B cell (primary cell): Measurements from ENCODE around the gene UBE4A. TPM values are rescaled to one million over a fixed set of nuclear protein-coding genes. Genes with fewer than 3 reads are reported as not detected.

ENCODE experiments used
- ATAC-seq: fragments of 200-7000 bp; cut with Tn5 transposase; one replicate; pipeline ENCODE4 v1.10.0; 2021; ENCODE audit warnings: low read depth, mild to moderate bottlenecking, moderate number of reproducible peaks, moderate library complexity
- CTCF ChIA-PET: fragments of 350-600 bp; sonication (Branson Sonifier 250); formaldehyde crosslinking; loops from one replicate; lab custom pipeline; 2021; ENCODE audit warnings: antibody characterized with exemption, inconsistent platforms; lab: Charles Lee
- POLR2A ChIA-PET: fragments of 350-600 bp; sonication (Branson Sonifier 250); formaldehyde crosslinking; loops from one replicate; lab custom pipeline; 2021; ENCODE audit warnings: antibody characterized with exemption; lab: Charles Lee
- DNase-seq: peaks from one replicate; pipeline ENCODE4 v3.0.0; 2013
- H2AFZ ChIP-seq: 2 replicates; pipeline ENCODE4 v1.6.1; 2012; ENCODE audit warnings: mild to moderate bottlenecking, low read depth, low read length; ENCODE audit not compliant: insufficient read depth, poor library complexity, severe bottlenecking
- H3K27ac ChIP-seq, 2 donors: 1 replicate in 1 of 2; 2 replicates in 1 of 2; pipeline ENCODE4 v1.5.1; 2012 to 2013; ENCODE audit warnings: low read length in 2 of 2, mild to moderate bottlenecking in 2 of 2, moderate library complexity in 1 of 2
- H3K27me3 ChIP-seq, 4 experiments: fragments of 200-600 bp in 1 of 4; sonication (generic) in 1 of 4; replicated peaks in 1 of 4; 1 replicate in 2 of 4; 2 replicates in 2 of 4; pipeline versions ENCODE4 v1.6.1 to v1.7.0; 2013 to 2016; ENCODE audit warnings: low read length in 3 of 4, mild to moderate bottlenecking in 2 of 4, mixed read lengths in 1 of 4, moderate library complexity in 1 of 4; ENCODE audit not compliant: insufficient read depth in 4 of 4, control insufficient read depth in 3 of 4; ENCODE audit errors: control extremely low read depth in 1 of 4
- H3K36me3 ChIP-seq, 2 experiments: replicated peaks in 1 of 2; 1 replicate in 1 of 2; 2 replicates in 1 of 2; pipeline versions ENCODE4 v1.6.1 to v1.7.1; 2013; ENCODE audit warnings: low read length in 1 of 2; ENCODE audit not compliant: insufficient read depth in 2 of 2, control insufficient read depth in 1 of 2; ENCODE audit errors: control extremely low read depth in 1 of 2, extremely low read depth in 1 of 2
- H3K4me1 ChIP-seq, 2 donors: fragments of 200-600 bp in 1 of 2; sonication (generic) in 1 of 2; 1 replicate in 1 of 2; 2 replicates in 1 of 2; pipeline versions ENCODE4 v1.5.1 to v1.6.1; 2013 to 2017; ENCODE audit warnings: low read length in 2 of 2; ENCODE audit not compliant: control insufficient read depth in 2 of 2, insufficient read depth in 2 of 2
- H3K4me2 ChIP-seq: replicated peaks from 2 replicates; pipeline ENCODE3; 2012; ENCODE audit warnings: mild to moderate bottlenecking, low read depth, low read length; ENCODE audit not compliant: poor library complexity, severe bottlenecking
- H3K4me3 ChIP-seq, 5 experiments: fragments of 200-600 bp in 1 of 5; sonication (generic) in 1 of 5; 1 replicate in 3 of 5; 2 replicates in 2 of 5; pipeline versions ENCODE4 v1.5.1 to v1.7.0; 2011 to 2016; ENCODE audit warnings: low read length in 4 of 5, mild to moderate bottlenecking in 4 of 5, low read depth in 2 of 5, control low read depth in 1 of 5, moderate library complexity in 1 of 5; ENCODE audit not compliant: insufficient read depth in 1 of 5; ENCODE audit errors: control extremely low read depth in 1 of 5, extremely low read depth in 1 of 5
- H3K79me2 ChIP-seq: fragments of 200-600 bp; sonication (generic); one replicate; pipeline ENCODE4 v1.6.0; 2016; ENCODE audit warnings: low read length; ENCODE audit not compliant: control insufficient read depth, insufficient read depth
- H3K9ac ChIP-seq: fragments of 200-600 bp; sonication (generic); 2 replicates; pipeline ENCODE4 v1.6.1; 2017; ENCODE audit warnings: mild to moderate bottlenecking, low read length, moderate library complexity
- H3K9me3 ChIP-seq, 3 donors: one replicate each; pipeline versions ENCODE4 v1.6.1 to v1.7.1; 2013; ENCODE audit warnings: low read length in 2 of 3; ENCODE audit not compliant: control insufficient read depth in 2 of 3, insufficient read depth in 1 of 3; ENCODE audit errors: control extremely low read depth in 1 of 3
- H4K20me1 ChIP-seq: 2 replicates; pipeline ENCODE4 v1.6.0; 2012; ENCODE audit warnings: mild to moderate bottlenecking, low read length; ENCODE audit not compliant: insufficient read depth, control insufficient read depth, poor library complexity, severe bottlenecking
- H3K27ac Mint-ChIP-seq: one replicate; pipeline ENCODE4 v1.8.0; 2021; ENCODE audit warnings: mixed read lengths
- H3K27me3 Mint-ChIP-seq: one replicate; pipeline ENCODE4 v1.8.0; 2021; ENCODE audit warnings: mixed read lengths
- H3K4me1 Mint-ChIP-seq: one replicate; pipeline ENCODE4 v1.8.0; 2021; ENCODE audit warnings: mixed read lengths
- H3K4me3 Mint-ChIP-seq: one replicate; pipeline ENCODE4 v1.8.0; 2021; ENCODE audit warnings: mixed read lengths
- H3K9me3 Mint-ChIP-seq: one replicate; pipeline ENCODE4 v1.8.0; 2022; ENCODE audit warnings: mixed read lengths; ENCODE audit not compliant: insufficient read depth
- EZH2 ChIP-seq: IDR thresholded peaks from 2 replicates; pipeline ENCODE4 v1.6.1; 2012; ENCODE audit warnings: borderline replicate concordance, low read depth, mild to moderate bottlenecking, moderate library complexity, low read length; ENCODE audit not compliant: insufficient read depth, poor library complexity, severe bottlenecking
- WGBS: methylation state at CpG from one replicate; pipeline ENCODE4 v1.1.5; 2013; ENCODE audit warnings: missing lambda C conversion rate; ENCODE audit not compliant: insufficient coverage; 5-methylcytosine and 5-hydroxymethylcytosine counted together
- intact Hi-C: fragments of 100-400 bp; cut with micrococcal nuclease; formaldehyde crosslinking; loops from one replicate; pipeline ENCODE4 v1.10.0; 2022
- polyA plus RNA-seq: library from polyadenylated mRNA; depleted of rRNA; stranded (reverse); fragments of >200 nt; gene quantifications from 2 replicates; pipeline ENCODE4 v1.2.3, GENCODE V29; 2012
- total RNA-seq, 2 donors: library from RNA; stranded (reverse); fragments of 120-200 nt in 1 of 2; gene quantifications; 1 replicate in 1 of 2; 2 replicates in 1 of 2; pipeline versions ENCODE4 v1.2.3 to v1.2.4, GENCODE V29; 2013 to 2022
- TF ChIP-seq, protein P1 (sequence below): fragments of 200-600 bp; IDR thresholded peaks from one replicate; pipeline ENCODE4 v1.8.0; 2022; ENCODE audit warnings: antibody characterized with exemption, mild to moderate bottlenecking

The UBE4A gene
- total and polyA plus RNA-seq, 2 donors (not counting 1 experiment from before 2014, with no cell fraction given): 14.7 to 37.3 TPM

DNA sequence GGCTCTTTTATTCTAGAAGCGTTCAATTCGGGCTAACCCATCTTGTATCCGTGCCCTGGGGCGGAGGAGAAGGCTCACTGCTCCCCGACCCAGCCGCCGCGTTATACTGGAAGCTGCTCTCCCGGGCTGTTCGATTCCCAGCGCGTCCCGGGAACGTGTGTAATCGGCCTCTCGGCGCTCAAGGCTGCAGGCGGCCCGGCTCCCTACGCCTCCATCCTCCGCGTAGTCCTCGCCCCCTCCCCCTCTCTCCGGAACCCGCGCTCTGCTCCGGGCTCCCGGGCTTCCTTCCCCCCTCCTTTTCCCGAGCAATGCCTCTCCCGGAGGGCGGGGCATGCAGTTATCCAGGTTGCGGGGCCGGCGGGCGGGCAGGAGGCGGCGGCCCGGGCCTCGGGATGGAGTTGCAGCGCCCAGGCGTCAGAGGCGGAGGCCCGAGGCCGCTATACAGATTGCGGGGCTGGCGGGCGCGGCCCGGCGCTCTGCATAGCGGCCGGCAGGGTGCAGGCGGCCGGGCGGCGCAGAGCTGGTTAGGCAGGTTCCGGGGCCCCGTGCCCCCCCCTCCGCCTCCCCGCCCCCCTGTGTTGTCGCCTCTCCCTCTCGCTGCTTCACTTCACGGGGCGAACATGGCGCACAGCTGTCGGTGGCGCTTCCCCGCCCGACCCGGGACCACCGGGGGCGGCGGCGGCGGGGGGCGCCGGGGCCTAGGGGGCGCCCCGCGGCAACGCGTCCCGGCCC lies 76.7 kb downstream of the UBE4A start, which contains the start of gene KMT2A:
TSS of gene KMT2A (plus strand) at position 600 of the 732 bp plus-strand sequence. CDS start at position 621, 21 bp downstream.
- WGBS: under 1% methylated on average over 75 of the region's 83 CpGs
- Histone ChIP-seq H3K9me3 (no peaks in the 10 kb centered on the region), H3K4me3 (peak within 1 kb of the TSS; percentile 80 to 93 (median 87)), H3K27me3 (no peaks in the 10 kb centered on the region), H3K9ac (peak within 1 kb of the TSS; percentile 77), H4K20me1 (peaks cover 41% of the 10 kb centered on the region), H3K27ac (peak within 1 kb of the TSS; percentile 83 to 94), H3K4me2 (peak within 1 kb of the TSS; percentile 95), H3K36me3 (peaks cover 0 to 7% of the 10 kb centered on the region in 2 experiments), H3K79me2 (peaks cover 45% of the 10 kb centered on the region), H2AFZ (peak within 1 kb of the TSS; percentile 94), H3K4me1 (peaks cover 24 to 31% of the 10 kb centered on the region in 2 donors)
- DNase-seq (peak; percentile 98), ATAC-seq (peak; percentile 67)
- CTCF ChIA-PET: interaction anchor here (0.8 to 2.6 kb wide), 4 partner anchors 8 to 94 kb away, joined by 3 to 11 read pairs (median 6); partner anchors contain the start of gene ATP5MG
- Mint-ChIP-seq H3K27ac (peak within 1 kb of the TSS; percentile 99), H3K9me3 (no peaks in the 10 kb centered on the region), H3K4me1 (peaks cover 42% of the 10 kb centered on the region), H3K27me3 (no peaks in the 10 kb centered on the region), H3K4me3 (peak within 1 kb of the TSS; percentile 97)
- no peak for TF ChIP-seq EZH2
- TF ChIP-seq, protein P1, sequence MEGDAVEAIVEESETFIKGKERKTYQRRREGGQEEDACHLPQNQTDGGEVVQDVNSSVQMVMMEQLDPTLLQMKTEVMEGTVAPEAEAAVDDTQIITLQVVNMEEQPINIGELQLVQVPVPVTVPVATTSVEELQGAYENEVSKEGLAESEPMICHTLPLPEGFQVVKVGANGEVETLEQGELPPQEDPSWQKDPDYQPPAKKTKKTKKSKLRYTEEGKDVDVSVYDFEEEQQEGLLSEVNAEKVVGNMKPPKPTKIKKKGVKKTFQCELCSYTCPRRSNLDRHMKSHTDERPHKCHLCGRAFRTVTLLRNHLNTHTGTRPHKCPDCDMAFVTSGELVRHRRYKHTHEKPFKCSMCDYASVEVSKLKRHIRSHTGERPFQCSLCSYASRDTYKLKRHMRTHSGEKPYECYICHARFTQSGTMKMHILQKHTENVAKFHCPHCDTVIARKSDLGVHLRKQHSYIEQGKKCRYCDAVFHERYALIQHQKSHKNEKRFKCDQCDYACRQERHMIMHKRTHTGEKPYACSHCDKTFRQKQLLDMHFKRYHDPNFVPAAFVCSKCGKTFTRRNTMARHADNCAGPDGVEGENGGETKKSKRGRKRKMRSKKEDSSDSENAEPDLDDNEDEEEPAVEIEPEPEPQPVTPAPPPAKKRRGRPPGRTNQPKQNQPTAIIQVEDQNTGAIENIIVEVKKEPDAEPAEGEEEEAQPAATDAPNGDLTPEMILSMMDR: no peak
- POLR2A ChIA-PET: interaction anchor here (0.6 to 2.5 kb wide), 10 partner anchors 8 to 649 kb away, joined by 3 to 28 read pairs (median 3); partner anchors contain the start of genes ARCN1, ATP5MG, HMBS and RPS25
- intact Hi-C loops: loop anchor here (1.0 to 10.0 kb wide), 9 partner anchors 7 to 619 kb away; partner anchors contain the start of genes ARCN1, ATP5MG, DDX6 and MPZL3
